ENCODE results near the gene AQP9. TPM values are rescaled to one million over a fixed set of nuclear protein-coding genes. Genes with fewer than 3 reads are reported as not detected.

AQP9 gene
- total RNA-seq, 1 donor from 2014 or later, result 60.3 TPM

DNA sequence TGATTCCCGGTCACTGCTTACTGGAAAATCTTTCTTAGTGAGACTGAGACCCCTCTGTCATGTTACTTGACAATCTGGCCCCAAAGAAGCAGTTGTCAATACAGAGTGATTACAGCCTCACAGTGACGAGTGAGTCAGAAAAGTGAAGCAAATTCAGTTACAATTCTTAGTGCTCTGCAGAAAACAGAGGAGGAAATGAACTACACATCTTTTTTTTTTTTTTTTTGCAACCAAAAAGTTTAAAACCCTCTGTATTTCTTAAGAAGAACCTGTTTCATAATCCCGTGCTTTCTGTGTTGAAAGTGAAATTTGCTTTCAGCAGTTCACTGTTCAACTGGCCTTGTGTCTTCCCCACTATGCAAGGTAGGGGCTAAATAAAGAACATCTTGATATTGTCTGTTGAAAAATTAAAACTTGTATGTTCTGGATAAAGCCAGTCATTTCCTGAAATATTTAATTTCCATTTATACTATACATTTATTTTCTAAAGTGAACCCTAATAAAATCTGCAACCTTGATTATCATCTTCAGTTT, 1.9 kb downstream of the AQP9 start:
- peaks cover 6% of the 10 kb centered on the region for H3K4me1 ChIP-seq
- H3K9me3 ChIP-seq, result no peaks in the 10 kb centered on the region
- no peaks in the 10 kb centered on the region for H3K36me3 ChIP-seq
- H3K27me3 ChIP-seq (ENCODE audit: low read depth), result no peaks in the 10 kb centered on the region
- ATAC-seq, result peak; percentile 64 to 73
- peak overlapping the region; percentile 40 for H3K4me3 ChIP-seq
- DNase-seq, result no peak
- TF ChIP-seq, protein P1, sequence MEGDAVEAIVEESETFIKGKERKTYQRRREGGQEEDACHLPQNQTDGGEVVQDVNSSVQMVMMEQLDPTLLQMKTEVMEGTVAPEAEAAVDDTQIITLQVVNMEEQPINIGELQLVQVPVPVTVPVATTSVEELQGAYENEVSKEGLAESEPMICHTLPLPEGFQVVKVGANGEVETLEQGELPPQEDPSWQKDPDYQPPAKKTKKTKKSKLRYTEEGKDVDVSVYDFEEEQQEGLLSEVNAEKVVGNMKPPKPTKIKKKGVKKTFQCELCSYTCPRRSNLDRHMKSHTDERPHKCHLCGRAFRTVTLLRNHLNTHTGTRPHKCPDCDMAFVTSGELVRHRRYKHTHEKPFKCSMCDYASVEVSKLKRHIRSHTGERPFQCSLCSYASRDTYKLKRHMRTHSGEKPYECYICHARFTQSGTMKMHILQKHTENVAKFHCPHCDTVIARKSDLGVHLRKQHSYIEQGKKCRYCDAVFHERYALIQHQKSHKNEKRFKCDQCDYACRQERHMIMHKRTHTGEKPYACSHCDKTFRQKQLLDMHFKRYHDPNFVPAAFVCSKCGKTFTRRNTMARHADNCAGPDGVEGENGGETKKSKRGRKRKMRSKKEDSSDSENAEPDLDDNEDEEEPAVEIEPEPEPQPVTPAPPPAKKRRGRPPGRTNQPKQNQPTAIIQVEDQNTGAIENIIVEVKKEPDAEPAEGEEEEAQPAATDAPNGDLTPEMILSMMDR (IDR thresholded peaks at IDR 0.05), result no peak
- intact Hi-C loops (cut with DNase I), result no loop called here
- H3K27ac ChIP-seq, result peak overlapping the region; percentile 54

DNA sequence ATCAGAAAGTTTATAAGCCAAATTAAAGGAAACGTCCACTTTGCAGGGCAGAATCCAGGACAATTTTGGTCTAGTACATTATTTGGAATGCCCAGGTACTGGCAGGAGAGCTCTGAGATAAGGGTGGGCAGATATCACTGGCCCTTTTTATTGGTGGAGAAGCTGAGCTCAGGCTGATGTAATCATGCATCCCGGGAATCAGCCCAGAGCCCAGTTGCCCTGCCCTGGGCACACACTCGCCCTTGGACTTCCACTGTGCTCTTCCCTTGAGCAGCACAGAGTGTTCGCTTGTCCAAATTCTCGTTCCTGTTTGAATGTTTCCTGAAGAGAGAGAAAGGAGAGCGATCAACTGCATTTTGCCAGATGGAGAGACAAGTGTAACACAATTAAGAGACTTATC, 3.7 kb downstream of the AQP9 start:
- DNase-seq (no peak), ATAC-seq (peak in 1 of 2 donors; percentile 24)
- TF ChIP-seq, protein P1 (IDR thresholded peaks at IDR 0.05), result no peak
- no peak overlapping the region for H3K27ac ChIP-seq
- no peaks in the 10 kb centered on the region for H3K27me3 ChIP-seq (ENCODE audit: low read depth)
- peaks cover 6% of the 10 kb centered on the region for H3K4me1 ChIP-seq
- no peak overlapping the region for H3K4me3 ChIP-seq
- no peaks in the 10 kb centered on the region for H3K9me3 ChIP-seq
- intact Hi-C loops (cut with DNase I), result no loop called here
- H3K36me3 ChIP-seq, result no peaks in the 10 kb centered on the region

DNA sequence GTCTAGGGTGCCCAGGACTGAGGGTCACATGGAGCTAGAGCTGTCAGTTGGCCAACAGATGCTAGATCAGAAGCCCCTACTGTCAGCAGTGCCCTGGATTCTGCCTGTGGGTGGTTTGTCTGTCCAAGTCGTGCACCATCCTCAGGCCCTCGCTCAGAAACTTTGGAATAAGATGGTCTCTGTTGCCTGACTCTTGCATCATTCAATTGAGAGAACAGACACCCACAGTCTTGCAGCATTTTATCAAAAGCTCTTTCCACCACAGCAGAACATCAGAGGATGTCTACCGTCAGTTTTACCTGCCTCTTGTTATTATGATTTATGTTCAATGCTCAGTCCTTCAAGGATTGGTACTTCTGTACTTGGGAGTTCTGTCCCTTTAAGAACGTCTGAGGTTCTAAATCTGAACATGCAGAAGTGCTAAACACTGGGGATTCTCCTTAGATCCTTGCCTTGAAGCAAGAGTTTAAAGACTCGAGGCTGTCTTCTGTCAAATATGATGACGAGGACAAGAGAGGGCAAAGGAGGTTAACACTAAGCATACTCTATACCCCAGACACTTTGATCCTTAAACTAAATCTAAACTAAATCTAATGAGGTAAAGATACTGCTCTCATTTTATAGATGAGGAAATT, 4.8 kb downstream of the AQP9 start:
- no peak for ATAC-seq
- intact Hi-C loops (cut with DNase I), result no loop called here

DNA sequence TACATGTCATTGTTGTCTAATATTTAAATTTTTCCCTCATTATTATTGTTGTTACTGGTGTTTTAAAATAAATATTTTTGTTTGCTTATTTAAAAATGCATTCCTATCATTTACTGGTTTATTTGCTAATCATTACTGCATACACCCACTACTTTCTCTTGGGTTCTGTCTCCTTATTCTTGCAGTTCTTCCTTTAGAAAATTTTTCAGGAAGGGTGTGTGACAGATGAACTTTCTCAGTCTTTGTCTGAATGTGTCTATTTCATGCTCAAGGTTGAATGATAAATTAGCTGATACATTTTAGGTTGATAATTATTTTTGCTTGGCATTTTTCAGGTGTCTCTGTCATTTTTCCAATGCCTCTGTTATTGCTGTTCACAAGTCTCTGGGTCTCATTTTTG, 7.4 kb downstream of the AQP9 start:
- ATAC-seq, result no peak
- TF ChIP-seq, protein P1 (IDR thresholded peaks at IDR 0.05), result no peak
- peaks cover 3% of the 10 kb centered on the region for H3K4me1 ChIP-seq
- no peaks in the 10 kb centered on the region for H3K36me3 ChIP-seq
- no peak for DNase-seq
- no peak overlapping the region for H3K4me3 ChIP-seq
- intact Hi-C loops (cut with DNase I), result no loop called here
- no peak overlapping the region for H3K27ac ChIP-seq
- no peaks in the 10 kb centered on the region for H3K9me3 ChIP-seq
- H3K27me3 ChIP-seq (ENCODE audit: low read depth), result no peaks in the 10 kb centered on the region

More for the DNA sequence above, 4.8 kb downstream of the AQP9 start:
- peaks cover 6% of the 10 kb centered on the region for H3K4me1 ChIP-seq
- H3K9me3 ChIP-seq, result no peaks in the 10 kb centered on the region
- H3K27me3 ChIP-seq (ENCODE audit: low read depth), result no peaks in the 10 kb centered on the region
- H3K4me3 ChIP-seq, result no peak overlapping the region
- H3K27ac ChIP-seq, result no peak overlapping the region
- TF ChIP-seq, protein P1 (IDR thresholded peaks at IDR 0.05), result no peak
- no peaks in the 10 kb centered on the region for H3K36me3 ChIP-seq
- no peak for DNase-seq

DNA sequence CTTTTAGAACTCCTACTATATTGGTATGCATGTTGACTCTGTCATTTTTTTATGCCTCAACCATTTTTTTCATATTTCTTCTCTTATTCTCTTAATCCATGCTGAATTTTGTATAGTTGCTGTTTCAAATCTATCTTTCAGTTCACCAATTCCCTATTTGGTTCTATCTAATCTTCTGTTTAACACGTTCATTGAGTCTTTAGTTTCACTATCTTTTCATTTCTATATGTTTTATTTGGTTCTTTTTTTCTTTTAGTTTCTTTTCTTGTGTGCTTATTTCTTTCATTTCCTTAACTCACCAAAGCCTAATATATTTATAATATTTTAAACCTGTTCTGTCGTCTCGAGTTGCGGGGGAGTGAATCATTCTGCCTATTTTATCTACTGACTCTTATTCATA, 8.0 kb downstream of the AQP9 start:
- ATAC-seq, result no peak
- intact Hi-C loops (cut with DNase I), result no loop called here
- H3K9me3 ChIP-seq, result no peaks in the 10 kb centered on the region
- TF ChIP-seq, protein P1 (IDR thresholded peaks at IDR 0.05), result no peak
- no peaks in the 10 kb centered on the region for H3K27me3 ChIP-seq (ENCODE audit: low read depth)
- H3K36me3 ChIP-seq, result no peaks in the 10 kb centered on the region
- DNase-seq, result no peak
- H3K27ac ChIP-seq, result peak overlapping the region; percentile 66
- no peaks in the 10 kb centered on the region for H3K4me1 ChIP-seq
- H3K4me3 ChIP-seq, result no peak overlapping the region
